ENCODE measurements around the gene MIOS.

Gene MIOS

GRCh38 chr7:7584653-7585052, 18.0 kb downstream of the MIOS start:
- no peak for DNase-seq (ENCODE audit: low read depth)

GRCh38 chr7:7585241-7585928, 18.7 kb downstream of the MIOS start:
- no peak for DNase-seq (ENCODE audit: low read depth)

DNA sequence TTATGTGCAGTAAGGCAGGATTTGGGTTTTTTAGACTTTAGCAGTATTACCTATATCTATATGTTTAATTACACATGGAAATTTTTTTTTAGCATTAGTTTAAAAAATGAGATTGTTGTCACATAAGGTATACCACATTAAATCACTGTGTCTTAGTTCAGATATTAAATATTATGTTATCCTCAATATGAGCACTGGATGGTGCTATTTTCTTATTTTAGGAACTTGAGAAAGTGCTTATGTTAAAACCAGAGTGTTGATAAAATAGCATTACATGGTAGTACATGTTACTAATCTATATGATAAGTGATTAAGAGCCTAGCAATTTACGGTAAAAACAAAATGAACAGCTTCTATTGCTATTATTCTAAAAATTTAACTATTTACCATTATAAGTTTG, 28.8 kb downstream of the MIOS start:
- no peak for DNase-seq (ENCODE audit: low read depth)

- no peak for DNase-seq (ENCODE audit: low read depth)
Measured at GRCh38 chr7:7596176-7596575, 29.5 kb downstream of the MIOS start.

DNA sequence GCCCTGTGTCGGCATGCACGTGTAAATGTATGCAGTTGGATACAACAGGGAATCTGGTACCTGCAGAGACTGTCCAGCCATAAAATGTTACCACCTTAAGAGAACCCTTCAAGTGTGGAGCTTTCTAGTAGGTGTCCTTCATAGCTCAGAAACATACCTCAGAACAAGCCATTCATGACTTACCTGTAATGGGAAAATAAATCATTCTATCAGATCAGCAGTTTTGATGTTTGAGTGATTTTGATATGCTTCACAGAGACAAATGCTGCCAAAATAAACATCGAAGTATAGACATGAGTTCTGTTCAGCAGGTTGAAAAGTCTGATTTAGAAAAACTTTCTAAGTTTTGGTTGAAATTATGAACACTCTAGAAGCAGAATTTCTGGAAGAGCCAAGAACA, 40.3 kb downstream of the MIOS start:
- no peak for DNase-seq (ENCODE audit: low read depth)

GRCh38 chr7:7609330-7609729, 42.6 kb downstream of the MIOS start:
- DNase-seq (ENCODE audit: low read depth): no peak

- DNase-seq (ENCODE audit: low read depth): no peak
Measured at GRCh38 chr7:7612519-7612918, 45.8 kb downstream of the MIOS start.

GRCh38 chr7:7613210-7613609, 46.5 kb downstream of the MIOS start:
- no peak for DNase-seq (ENCODE audit: low read depth)

DNA sequence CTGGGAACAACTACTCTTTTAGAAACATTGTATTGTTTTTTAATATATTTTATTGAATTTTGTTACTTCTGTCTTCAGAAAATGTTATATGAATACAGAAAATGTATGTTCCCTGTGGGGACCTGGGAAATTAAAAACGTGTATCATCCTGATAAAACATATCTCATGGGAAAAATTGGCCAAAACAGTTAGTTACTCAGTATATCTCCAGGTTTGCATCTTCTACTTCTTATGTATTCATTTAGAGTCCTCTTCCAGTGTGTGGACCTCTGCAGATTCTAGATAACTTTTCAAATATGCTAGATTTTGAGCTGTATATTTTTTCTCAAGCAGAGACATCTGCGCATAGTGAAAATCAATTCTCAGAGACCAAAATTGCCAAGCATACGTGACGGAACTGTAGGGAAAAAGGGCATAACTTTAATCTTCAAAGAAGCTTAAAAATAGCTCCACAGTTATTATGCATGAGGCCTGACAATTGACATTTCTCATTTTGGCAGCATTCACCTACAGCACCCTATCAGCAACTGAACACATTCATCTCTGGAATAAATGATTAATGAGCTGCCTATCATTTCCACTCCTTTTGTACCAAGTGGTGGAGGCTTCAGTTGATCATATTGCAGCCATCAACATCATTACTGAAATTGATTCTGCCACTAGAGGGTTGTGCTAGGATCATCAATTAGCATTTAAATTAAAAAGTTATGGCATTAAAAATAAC, 47.5 kb downstream of the MIOS start:
- no peak for DNase-seq (ENCODE audit: low read depth)

GRCh38 chr7:7617550-7617949, 50.9 kb downstream of the MIOS start:
- DNase-seq (ENCODE audit: low read depth): no peak

DNA sequence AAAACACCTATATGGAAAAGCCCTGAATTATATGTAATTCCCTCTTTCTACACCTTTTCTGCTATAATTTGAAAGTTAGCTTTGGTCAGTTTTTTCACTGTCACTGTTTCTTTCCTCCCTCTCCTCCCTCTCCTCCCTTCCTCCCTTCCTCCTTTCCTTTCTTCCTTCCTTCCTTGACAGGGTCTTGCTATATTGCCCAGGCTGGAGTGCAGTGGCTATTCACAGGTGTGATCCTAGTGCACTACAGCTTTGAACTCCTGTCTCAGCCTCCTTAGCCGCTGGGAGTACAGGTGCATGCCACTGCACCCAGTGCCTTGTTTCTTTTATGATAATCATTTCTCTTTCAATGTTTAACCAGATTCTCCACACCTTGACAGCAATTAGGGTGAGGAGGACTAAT, 51.7 kb downstream of the MIOS start:
- DNase-seq (ENCODE audit: low read depth): no peak

DNA sequence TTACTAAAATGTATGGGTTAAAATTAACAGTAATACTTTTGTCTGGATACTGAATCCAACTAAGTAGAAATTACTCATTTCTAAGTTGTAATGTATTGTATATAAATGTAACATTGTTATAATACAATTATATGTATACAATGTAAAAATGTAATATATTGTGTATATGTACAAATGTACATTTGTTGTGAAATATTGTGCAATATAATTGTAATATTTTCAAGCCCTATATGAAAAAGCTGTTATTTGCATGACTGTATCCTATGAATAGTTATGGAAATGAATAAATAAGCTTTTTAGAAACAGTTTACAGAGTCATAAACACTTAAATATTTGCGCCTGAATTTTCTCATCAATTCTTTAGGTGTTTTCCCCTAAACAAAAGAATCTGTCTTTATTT, 53.6 kb downstream of the MIOS start:
- DNase-seq (ENCODE audit: low read depth): no peak

GRCh38 chr7:7620644-7621210, 54.0 kb downstream of the MIOS start:
- DNase-seq (ENCODE audit: low read depth): no peak

DNA sequence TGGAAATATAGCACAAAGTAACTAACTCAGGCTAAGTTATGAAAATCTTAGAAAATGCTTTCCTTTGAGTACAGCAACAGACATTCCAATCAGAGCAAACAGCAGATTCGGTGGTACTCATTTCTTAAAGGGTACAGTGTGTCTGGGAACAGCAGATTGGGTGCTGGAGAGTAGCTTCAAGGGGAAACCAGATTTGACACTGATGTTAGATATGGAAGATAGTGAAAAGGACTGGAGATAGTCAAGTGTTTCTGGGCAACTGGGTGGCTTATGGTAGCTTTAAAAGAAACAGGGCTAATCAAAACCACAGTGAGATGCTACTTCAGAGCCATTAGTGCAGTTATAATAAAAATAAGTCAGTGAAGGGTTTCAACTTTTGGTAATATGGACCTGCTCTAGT, 61.8 kb downstream of the MIOS start:
- no peak for DNase-seq (ENCODE audit: low read depth)

DNA sequence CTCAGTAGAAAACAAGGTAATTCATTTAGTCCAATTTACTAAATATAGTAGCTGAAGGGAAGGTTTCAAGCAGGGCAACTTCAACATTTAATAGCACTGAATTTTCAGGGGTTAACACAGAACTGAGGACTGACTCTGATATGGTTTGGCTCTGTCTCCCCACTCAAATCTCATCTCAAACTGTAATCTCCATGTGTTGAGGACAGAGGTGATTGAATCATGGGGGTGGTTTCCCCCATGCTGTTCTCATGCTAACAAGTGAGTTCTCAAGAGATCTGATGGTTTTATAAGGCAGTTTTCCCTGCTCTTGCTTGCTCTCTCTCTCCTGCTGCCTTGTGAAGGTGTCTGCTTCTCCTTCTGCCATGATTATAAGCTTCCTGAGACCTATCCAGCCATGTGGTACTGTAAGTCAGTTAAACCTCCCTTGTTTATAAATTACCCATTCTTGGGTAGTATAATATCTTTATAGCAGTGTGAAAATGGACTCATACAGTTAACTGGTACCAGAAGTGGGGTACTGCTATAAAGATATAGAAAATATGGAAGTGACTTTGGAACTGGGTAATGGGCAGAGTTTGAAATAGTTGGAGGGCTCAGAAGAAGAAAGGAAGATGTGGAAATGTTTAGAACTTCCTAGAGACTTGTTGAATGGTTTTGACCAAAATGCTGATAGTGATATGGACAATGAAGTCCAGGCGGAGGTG, 64.1 kb downstream of the MIOS start:
- no peak for DNase-seq (ENCODE audit: low read depth)

DNA sequence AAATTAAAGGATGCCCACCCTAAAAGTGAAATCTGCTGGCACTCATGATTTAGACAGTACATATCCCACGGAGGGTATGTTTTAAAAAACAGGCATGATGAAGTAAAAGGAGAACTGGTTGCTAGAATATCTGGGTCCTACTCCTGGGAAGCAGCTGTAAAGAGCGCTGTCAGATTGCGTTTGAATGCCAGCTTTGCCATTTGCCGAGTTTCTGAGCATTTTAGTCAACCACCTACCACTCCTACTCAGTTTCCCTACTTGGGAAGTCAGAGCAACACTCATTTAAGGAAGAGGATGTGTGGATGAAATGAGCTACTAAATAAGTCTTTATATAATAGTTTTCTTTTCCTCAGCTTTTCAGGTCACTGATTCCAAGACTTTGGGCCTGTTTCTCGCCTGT, 72.7 kb downstream of the MIOS start:
- no peak for DNase-seq (ENCODE audit: low read depth)

GRCh38 chr7:7639847-7640220, 73.2 kb downstream of the MIOS start:
- DNase-seq (ENCODE audit: low read depth): peak; percentile 25

- DNase-seq (ENCODE audit: low read depth): peak; percentile 99
Measured at GRCh38 chr7:7640221-7641128, 73.8 kb downstream of the MIOS start, which contains the start of gene UMAD1. Gene UMAD1 (plus strand): TSS chr7:7640752. CDS start chr7:7673372, 32,620 bp downstream.

DNA sequence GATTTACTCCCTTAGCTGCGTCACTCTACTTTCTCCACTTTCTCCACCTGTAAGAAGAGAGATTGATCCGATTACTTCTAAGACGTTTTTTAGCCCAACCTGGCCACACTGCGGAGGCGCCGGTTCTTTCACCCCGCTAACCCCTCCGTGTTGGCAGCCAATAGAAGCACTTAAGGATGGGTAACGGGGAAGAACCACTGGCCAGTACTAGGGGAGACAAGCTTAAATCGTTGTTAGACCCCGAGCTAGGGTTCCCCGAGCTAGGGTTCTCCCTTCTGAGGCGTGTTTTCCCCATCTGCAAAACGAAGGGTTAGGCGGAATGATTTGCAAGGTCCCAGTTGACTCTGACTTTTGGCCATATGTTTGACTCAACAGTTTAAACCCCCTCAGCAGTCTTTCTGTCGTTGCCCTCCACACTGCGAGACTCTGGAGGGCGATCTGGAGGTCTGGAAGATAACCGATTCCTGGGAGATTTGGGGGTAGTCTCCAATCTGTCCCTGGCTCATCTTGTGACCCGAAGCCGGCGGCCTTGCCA, 74.5 kb downstream of the MIOS start:
- no peak for DNase-seq (ENCODE audit: low read depth)

- DNase-seq (ENCODE audit: low read depth): no peak
Measured at GRCh38 chr7:7642081-7642480, 75.4 kb downstream of the MIOS start.

DNA sequence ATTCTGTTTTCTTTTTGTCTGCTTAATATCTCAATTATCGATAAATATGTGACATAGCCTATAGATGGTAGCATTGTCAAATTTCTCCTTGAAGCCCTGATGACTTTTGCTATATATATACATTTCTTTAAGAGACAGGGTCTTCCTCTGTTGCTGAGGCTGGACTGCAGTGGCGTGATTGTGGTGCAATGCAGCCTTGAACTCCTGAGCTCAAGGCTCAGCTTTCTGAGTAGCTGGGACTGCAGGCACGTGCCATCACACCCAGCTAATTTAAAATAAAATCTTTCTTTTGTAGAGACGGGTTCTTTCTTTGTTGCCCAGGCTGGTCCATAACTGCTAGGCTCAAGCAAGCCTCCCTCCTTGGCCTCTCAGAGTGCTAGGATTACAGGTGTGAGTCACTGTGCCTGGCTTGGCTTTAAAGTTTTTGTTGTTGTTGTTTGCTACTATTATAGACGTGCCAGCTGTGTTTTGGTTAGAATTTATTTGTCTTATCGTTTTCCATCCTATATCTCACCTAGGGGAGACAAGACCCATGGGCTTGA, 80.9 kb downstream of the MIOS start:
- no peak for DNase-seq (ENCODE audit: low read depth)

Data from T-helper 22 cell (primary cell).